Measurements from ENCODE around the gene WDR49.

WDR49 gene

GRCh38 chr3:167684388-167684993 lies 30.7 kb upstream of the WDR49 start:
- Histone ChIP-seq H3K9me3 (no peaks in the 10 kb centered on the region), H3K4me1 (ENCODE audit: control insufficient read depth in 1 of 2, insufficient read depth in 1 of 2, low read depth in 1 of 2, low read length in 1 of 2) (no peaks in the 10 kb centered on the region), H3K27me3 (no peaks in the 10 kb centered on the region), H3K27ac (no peak overlapping the region), H3K4me3 (ENCODE audit: low read depth in 1 of 2, low read length in 1 of 2) (no peak overlapping the region), H3K36me3 (peaks cover 67% of the 10 kb centered on the region)
- peak; percentile 68 for TF ChIP-seq CTCF (IDR thresholded peaks at IDR 0.05)

- H3K36me3 ChIP-seq: peaks cover 37% of the 10 kb centered on the region
Measured at GRCh38 chr3:167679526-167679925, 25.8 kb upstream of the WDR49 start.

GRCh38 chr3:167675848-167676247 lies 22.1 kb upstream of the WDR49 start:
- H3K4me1 ChIP-seq (ENCODE audit: control insufficient read depth in 1 of 2, insufficient read depth in 1 of 2, low read depth in 1 of 2, low read length in 1 of 2): no peaks in the 10 kb centered on the region
- H3K36me3 ChIP-seq: peaks cover 18% of the 10 kb centered on the region
- no peak for TF ChIP-seq CTCF (IDR thresholded peaks at IDR 0.05)

More at GRCh38 chr3:167679526-167679925, 25.8 kb upstream of the WDR49 start:
- Histone ChIP-seq H3K4me1 (ENCODE audit: control insufficient read depth in 1 of 2, insufficient read depth in 1 of 2, low read depth in 1 of 2, low read length in 1 of 2) (no peaks in the 10 kb centered on the region), H3K9me3 (no peaks in the 10 kb centered on the region), H3K27ac (no peak overlapping the region), H3K4me3 (ENCODE audit: low read depth in 1 of 2, low read length in 1 of 2) (no peak overlapping the region), H3K27me3 (no peaks in the 10 kb centered on the region)
- TF ChIP-seq CTCF (IDR thresholded peaks at IDR 0.05): no peak

GRCh38 chr3:167673221-167673620 lies 19.5 kb upstream of the WDR49 start:
- H3K9me3 ChIP-seq: no peaks in the 10 kb centered on the region
- no peak overlapping the region for H3K4me3 ChIP-seq (ENCODE audit: low read depth in 1 of 2, low read length in 1 of 2)
- TF ChIP-seq CTCF (IDR thresholded peaks at IDR 0.05): no peak
- no peaks in the 10 kb centered on the region for H3K27me3 ChIP-seq
- no peaks in the 10 kb centered on the region for H3K4me1 ChIP-seq (ENCODE audit: control insufficient read depth in 1 of 2, insufficient read depth in 1 of 2, low read depth in 1 of 2, low read length in 1 of 2)
- peaks cover 15% of the 10 kb centered on the region for H3K36me3 ChIP-seq
- H3K27ac ChIP-seq: no peak overlapping the region

More at GRCh38 chr3:167675848-167676247, 22.1 kb upstream of the WDR49 start:
- Histone ChIP-seq H3K27me3 (no peaks in the 10 kb centered on the region), H3K27ac (no peak overlapping the region), H3K9me3 (no peaks in the 10 kb centered on the region), H3K4me3 (ENCODE audit: low read depth in 1 of 2, low read length in 1 of 2) (no peak overlapping the region)

GRCh38 chr3:167671878-167672427 lies 18.2 kb upstream of the WDR49 start:
- no peak for TF ChIP-seq CTCF (IDR thresholded peaks at IDR 0.05)
- Histone ChIP-seq H3K9me3 (no peaks in the 10 kb centered on the region), H3K27ac (peak overlapping the region; percentile 4), H3K4me1 (ENCODE audit: control insufficient read depth in 1 of 2, insufficient read depth in 1 of 2, low read depth in 1 of 2, low read length in 1 of 2) (no peaks in the 10 kb centered on the region), H3K4me3 (ENCODE audit: low read depth in 1 of 2, low read length in 1 of 2) (no peak overlapping the region), H3K36me3 (peaks cover 15% of the 10 kb centered on the region), H3K27me3 (no peaks in the 10 kb centered on the region)
